Thyroid gland (tissue), 4 donors: Measurements from ENCODE around the gene TRIM14. TPM values are rescaled to one million over a fixed set of nuclear protein-coding genes. Genes with fewer than 3 reads are reported as not detected.

Experiments
- DNase-seq, 2 donors: peaks; one replicate each; pipeline ENCODE4 v3.0.0-alpha.2; 2019
- H3K27ac ChIP-seq, 3 donors: fragments of 200-600 bp; sonication (generic); 1 replicate in 2 of 3; 2 replicates in 1 of 3; pipeline ENCODE4 v1.5.1; 2016 to 2019; ENCODE audit warnings: mild to moderate bottlenecking in 1 of 3, moderate library complexity in 1 of 3
- H3K27me3 ChIP-seq: fragments of 200-600 bp; sonication (generic); one replicate; pipeline ENCODE4 v1.5.1; 2019
- H3K36me3 ChIP-seq, 2 donors: fragments of 200-600 bp; sonication (generic); one replicate each; pipeline ENCODE4 v1.5.1; 2016 to 2019
- H3K4me1 ChIP-seq, 2 donors: fragments of 200-600 bp; sonication (generic); one replicate each; pipeline ENCODE4 v1.5.1; 2017 to 2019
- H3K4me3 ChIP-seq, 3 donors: fragments of 200-600 bp; sonication (generic); replicated peaks in 1 of 3; 1 replicate in 2 of 3; 2 replicates in 1 of 3; pipeline ENCODE4 v1.5.1; 2016; ENCODE audit warnings: mild to moderate bottlenecking in 1 of 3
- H3K9me3 ChIP-seq: fragments of 200-600 bp; sonication (generic); one replicate; pipeline ENCODE4 v1.5.1; 2017
- POLR2A ChIP-seq, 2 donors: fragments of 450-650 bp; IDR thresholded peaks; one replicate each; pipeline ENCODE4 v1.6.1; 2017; ENCODE audit warnings: antibody characterized with exemption in 2 of 2, mild to moderate bottlenecking in 2 of 2, moderate library complexity in 1 of 2
- WGBS, 2 donors: methylation state at CpG; one replicate each; pipeline ENCODE4 v1.1.5; 2017; 5-methylcytosine and 5-hydroxymethylcytosine counted together
- intact Hi-C: fragments of 100-400 bp; cut with DNase I; formaldehyde crosslinking; loops from one replicate; pipeline ENCODE4 v1.15.1; 2023
- total RNA-seq, 4 donors: library from RNA; depleted of rRNA; stranded (reverse); fragments of >200 nt; gene quantifications; one replicate each; pipeline ENCODE4 v1.2.3, GENCODE V29; 2016
- TF ChIP-seq, protein P1 (sequence below), 6 experiments: fragments of 200-600 bp in 3 of 6; fragments of 450-650 bp in 3 of 6; sonication (generic) in 3 of 6; IDR thresholded peaks; one replicate each; pipeline ENCODE4 v1.5.1; 2016 to 2019; ENCODE audit warnings: antibody characterized with exemption in 6 of 6, mild to moderate bottlenecking in 2 of 6, inconsistent platforms in 1 of 6, moderate library complexity in 1 of 6

TRIM14 gene
- total RNA-seq, 4 donors from 2014 or later = 3.9 to 8.1 (median 5.2) TPM

- H3K4me1 ChIP-seq = peaks cover 6 to 27% of the 10 kb centered on the region in 2 donors
- no peak overlapping the region for H3K4me3 ChIP-seq
- peak; percentile 32 to 47 for DNase-seq
- no peaks in the 10 kb centered on the region for H3K36me3 ChIP-seq
- TF ChIP-seq, protein P1, sequence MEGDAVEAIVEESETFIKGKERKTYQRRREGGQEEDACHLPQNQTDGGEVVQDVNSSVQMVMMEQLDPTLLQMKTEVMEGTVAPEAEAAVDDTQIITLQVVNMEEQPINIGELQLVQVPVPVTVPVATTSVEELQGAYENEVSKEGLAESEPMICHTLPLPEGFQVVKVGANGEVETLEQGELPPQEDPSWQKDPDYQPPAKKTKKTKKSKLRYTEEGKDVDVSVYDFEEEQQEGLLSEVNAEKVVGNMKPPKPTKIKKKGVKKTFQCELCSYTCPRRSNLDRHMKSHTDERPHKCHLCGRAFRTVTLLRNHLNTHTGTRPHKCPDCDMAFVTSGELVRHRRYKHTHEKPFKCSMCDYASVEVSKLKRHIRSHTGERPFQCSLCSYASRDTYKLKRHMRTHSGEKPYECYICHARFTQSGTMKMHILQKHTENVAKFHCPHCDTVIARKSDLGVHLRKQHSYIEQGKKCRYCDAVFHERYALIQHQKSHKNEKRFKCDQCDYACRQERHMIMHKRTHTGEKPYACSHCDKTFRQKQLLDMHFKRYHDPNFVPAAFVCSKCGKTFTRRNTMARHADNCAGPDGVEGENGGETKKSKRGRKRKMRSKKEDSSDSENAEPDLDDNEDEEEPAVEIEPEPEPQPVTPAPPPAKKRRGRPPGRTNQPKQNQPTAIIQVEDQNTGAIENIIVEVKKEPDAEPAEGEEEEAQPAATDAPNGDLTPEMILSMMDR (IDR thresholded peaks at IDR 0.05) = no peak
- no peaks in the 10 kb centered on the region for H3K27me3 ChIP-seq
- 47 to 62% methylated on average over 4 of the region's 4 CpGs for WGBS, 2 donors
- H3K27ac ChIP-seq = no peak overlapping the region
- intact Hi-C loops = no loop called here
- no peaks in the 10 kb centered on the region for H3K9me3 ChIP-seq
These were observed 21.2 kb downstream of the TRIM14 start for GRCh38 chr9:98097836-98098235.

- 96 to 100% methylated on average over 5 of the region's 5 CpGs for WGBS, 2 donors
- Histone ChIP-seq H3K27ac (no peak overlapping the region), H3K9me3 (no peaks in the 10 kb centered on the region), H3K4me3 (no peak overlapping the region), H3K36me3 (no peaks in the 10 kb centered on the region), H3K4me1 (peaks cover 0 to 16% of the 10 kb centered on the region in 2 donors), H3K27me3 (no peaks in the 10 kb centered on the region)
- TF ChIP-seq, protein P1 (IDR thresholded peaks at IDR 0.05) = no peak
- no peak for TF ChIP-seq POLR2A (IDR thresholded peaks at IDR 0.05)
- no peak for DNase-seq
- intact Hi-C loops = no loop called here
These were observed 22.9 kb downstream of the TRIM14 start for GRCh38 chr9:98096091-98096490.

DNA sequence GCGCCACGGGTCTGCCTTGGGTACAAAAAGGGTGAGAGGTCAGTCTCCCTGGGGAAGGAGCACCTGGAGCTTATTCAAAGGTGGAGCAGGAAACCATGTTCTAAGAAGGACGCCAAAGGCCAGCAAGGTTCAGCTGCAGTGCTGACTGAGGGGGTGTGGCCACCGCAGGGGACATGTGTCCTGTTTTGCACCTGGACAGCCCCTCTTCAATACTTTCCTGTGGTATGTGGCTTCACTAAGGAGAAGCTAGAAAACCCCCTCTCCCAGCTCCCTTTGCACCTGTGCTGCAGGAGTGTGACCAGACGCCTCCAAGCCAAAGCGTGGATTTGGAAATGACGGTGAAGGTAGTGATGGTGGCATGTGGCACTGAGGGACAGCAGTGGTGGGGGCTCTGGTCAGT is 23.6 kb downstream of the TRIM14 start:
- intact Hi-C loops = no loop called here
- no peak overlapping the region for H3K4me3 ChIP-seq
- H3K27me3 ChIP-seq = no peaks in the 10 kb centered on the region
- DNase-seq = no peak
- peaks cover 0 to 15% of the 10 kb centered on the region in 2 donors for H3K4me1 ChIP-seq
- WGBS, 2 donors = 88 to 90% methylated on average over 7 of the region's 7 CpGs
- no peak overlapping the region for H3K27ac ChIP-seq
- H3K36me3 ChIP-seq = no peaks in the 10 kb centered on the region
- TF ChIP-seq POLR2A (IDR thresholded peaks at IDR 0.05) = no peak
- no peaks in the 10 kb centered on the region for H3K9me3 ChIP-seq

DNA sequence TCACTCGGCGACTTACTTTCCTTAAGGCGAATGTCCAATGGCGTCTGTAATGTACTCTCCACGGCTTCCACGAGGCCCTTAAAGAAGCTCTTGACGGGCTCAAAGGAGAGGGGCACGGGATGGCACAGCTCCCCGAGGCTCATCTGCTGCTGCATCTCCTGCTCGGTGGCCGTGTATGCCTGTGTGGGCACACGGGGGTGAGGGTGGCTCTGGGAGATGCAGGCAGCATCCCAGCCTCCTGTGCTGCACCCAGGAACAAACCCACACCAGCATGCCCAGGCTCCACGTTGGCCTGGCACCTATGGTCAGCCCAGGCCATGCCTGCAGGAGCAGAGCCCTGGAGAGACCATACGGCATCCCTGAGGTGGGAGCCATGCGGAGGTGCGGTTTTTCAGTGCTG is 24.2 kb downstream of the TRIM14 start:
- 88 to 89% methylated on average over 11 to 16 of the region's 16 CpGs for WGBS, 2 donors
- DNase-seq = no peak
- Histone ChIP-seq H3K4me1 (peaks cover 0 to 9% of the 10 kb centered on the region in 2 donors), H3K4me3 (no peak overlapping the region), H3K27me3 (no peaks in the 10 kb centered on the region), H3K9me3 (no peaks in the 10 kb centered on the region), H3K36me3 (no peaks in the 10 kb centered on the region), H3K27ac (no peak overlapping the region)
- intact Hi-C loops = no loop called here
- TF ChIP-seq POLR2A (IDR thresholded peaks at IDR 0.05) = no peak
- TF ChIP-seq, protein P1 (IDR thresholded peaks at IDR 0.05) = no peak

GRCh38 chr9:98094316-98094715 is 24.7 kb downstream of the TRIM14 start:
- no peaks in the 10 kb centered on the region for H3K27me3 ChIP-seq
- no peak for DNase-seq
- H3K4me1 ChIP-seq = peaks cover 0 to 4% of the 10 kb centered on the region in 2 donors
- no peak overlapping the region for H3K4me3 ChIP-seq
- intact Hi-C loops = no loop called here
- 78 to 86% methylated on average over 4 of the region's 4 CpGs for WGBS, 2 donors
- TF ChIP-seq POLR2A (IDR thresholded peaks at IDR 0.05) = no peak
- TF ChIP-seq, protein P1 (IDR thresholded peaks at IDR 0.05) = no peak
- no peak overlapping the region for H3K27ac ChIP-seq
- H3K36me3 ChIP-seq = no peaks in the 10 kb centered on the region
- H3K9me3 ChIP-seq = no peaks in the 10 kb centered on the region

- H3K36me3 ChIP-seq = no peaks in the 10 kb centered on the region
- H3K4me1 ChIP-seq = peaks cover 0 to 4% of the 10 kb centered on the region in 2 donors
- TF ChIP-seq, protein P1 (IDR thresholded peaks at IDR 0.05) = no peak
- no peak for TF ChIP-seq POLR2A (IDR thresholded peaks at IDR 0.05)
- no peak for DNase-seq
- no peak overlapping the region for H3K27ac ChIP-seq
- no peak overlapping the region for H3K4me3 ChIP-seq
- WGBS, 2 donors = 82 to 83% methylated on average over 11 of the region's 11 CpGs
- no peaks in the 10 kb centered on the region for H3K27me3 ChIP-seq
- intact Hi-C loops = no loop called here
- H3K9me3 ChIP-seq = no peaks in the 10 kb centered on the region
These were observed 26.4 kb downstream of the TRIM14 start for GRCh38 chr9:98092613-98092931.
